GM19240 (cell line): ENCODE data around the gene TXNDC11.
"Not testable (repeated sequence)": the region's sequence is repeated elsewhere in the genome, so short reads cannot be mapped to it uniquely, and the experiment has no call there.

Experiments
- DNase-seq: peaks from one replicate; pipeline ENCODE4 v3.0.0; 2011; ENCODE audit warnings: low spot score; ENCODE audit not compliant: insufficient read length

Gene TXNDC11

DNA sequence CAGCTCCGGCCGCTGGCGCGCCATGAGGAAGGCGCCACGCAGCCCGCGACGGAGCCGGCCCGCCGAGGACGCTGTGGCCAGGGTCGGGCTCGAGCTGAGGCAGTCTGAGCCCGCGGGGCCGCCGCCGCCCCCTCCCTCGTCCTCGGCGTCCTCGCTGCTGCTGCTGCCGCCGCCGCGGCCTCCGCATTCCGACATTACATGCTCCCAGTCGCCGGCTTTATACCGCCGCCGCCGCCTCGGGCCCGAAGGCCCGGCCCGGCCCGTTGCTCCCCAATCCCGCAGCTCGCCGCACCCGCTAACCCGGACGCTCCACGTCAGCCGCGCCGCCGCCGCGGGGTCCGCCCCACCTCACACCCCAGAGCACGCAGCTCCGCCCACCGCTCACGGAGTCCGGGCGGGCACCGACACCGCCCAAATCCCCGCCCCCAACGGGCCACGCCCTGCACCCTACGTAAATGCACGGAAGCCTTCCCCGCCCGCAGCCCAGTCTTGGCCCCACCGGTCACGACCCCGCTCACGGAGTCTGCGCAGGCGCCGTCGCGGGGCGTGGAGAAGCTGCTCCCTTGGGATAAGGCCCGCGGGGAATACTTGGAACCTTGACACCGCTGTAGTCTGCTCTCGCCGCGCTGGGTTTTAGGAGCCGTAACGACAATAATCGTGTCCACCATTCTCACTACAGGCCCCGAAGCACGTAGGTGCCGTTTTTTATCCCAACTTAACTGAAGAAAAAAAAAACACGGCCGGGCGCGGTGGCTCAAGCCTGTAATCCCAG, at the start of gene TXNDC11:
TXNDC11 (minus strand) TSS at position 322 of the 772 bp plus-strand sequence; CDS start at position 195, 127 bp downstream.
- DNase-seq, result peak; percentile 59

DNA sequence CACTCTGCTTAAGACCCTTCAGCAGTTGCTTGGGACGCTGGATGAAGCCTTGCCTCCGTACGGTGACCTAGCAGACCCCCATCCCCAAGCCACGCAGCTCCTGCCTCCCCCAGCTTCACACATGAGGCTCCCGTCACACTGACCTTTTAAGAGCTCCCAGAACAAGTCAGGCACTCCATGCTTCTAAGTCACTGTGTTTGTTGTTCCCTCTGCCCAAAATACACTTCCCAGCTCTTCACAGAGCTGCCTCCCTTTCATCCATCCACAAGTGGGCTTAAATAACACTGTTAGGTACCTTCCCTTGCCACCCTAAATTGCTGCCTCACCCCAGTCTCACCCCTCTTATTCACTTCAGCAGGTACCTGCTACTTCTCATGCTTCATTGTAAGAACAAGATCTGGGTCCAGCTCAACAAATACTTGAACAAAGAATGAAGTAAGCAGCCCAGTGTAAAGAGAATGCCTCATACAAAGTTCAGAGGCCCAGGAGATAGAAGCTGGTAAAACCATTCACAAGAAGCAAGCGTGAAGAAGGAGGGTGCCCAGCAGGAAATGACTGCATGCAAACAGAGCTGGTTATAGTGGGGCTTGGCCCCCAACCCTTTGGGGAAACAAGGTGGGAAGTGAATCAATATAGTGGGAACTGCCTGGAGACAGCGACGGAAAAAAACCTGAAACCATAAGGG, 48.6 kb upstream of the TXNDC11 start:
- DNase-seq, result no peak

GRCh38 chr16:11788914-11789313, 46.3 kb upstream of the TXNDC11 start:
- no peak for DNase-seq

- DNase-seq, result not testable (repeated sequence)
Measured at GRCh38 chr16:11784980-11785599, 42.4 kb upstream of the TXNDC11 start.

DNA sequence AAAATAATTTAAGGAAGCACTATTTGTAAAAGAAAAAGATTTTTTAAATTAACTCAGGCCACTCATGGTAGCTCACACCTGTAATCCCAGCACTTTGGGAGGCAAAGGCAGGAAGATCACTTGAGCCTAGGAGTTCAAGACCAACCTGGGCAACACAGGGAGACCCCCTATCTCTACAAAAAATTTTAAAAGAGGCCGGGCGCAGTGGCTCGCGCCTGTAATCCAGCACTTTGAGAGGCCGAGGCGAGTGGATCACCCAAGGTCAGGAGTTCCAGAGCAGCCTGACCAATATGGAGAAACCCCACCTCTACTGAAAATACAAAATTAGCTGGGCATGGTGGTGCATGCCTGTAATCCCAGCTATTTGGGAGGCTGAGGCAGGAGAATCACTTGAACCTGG, 41.7 kb upstream of the TXNDC11 start:
- DNase-seq, result not testable (repeated sequence)

GRCh38 chr16:11784038-11784369, 41.3 kb upstream of the TXNDC11 start:
- DNase-seq, result no peak

GRCh38 chr16:11783319-11784037, 40.8 kb upstream of the TXNDC11 start:
- no peak for DNase-seq

- DNase-seq, result no peak
Measured at GRCh38 chr16:11781773-11782172, 39.1 kb upstream of the TXNDC11 start.

DNA sequence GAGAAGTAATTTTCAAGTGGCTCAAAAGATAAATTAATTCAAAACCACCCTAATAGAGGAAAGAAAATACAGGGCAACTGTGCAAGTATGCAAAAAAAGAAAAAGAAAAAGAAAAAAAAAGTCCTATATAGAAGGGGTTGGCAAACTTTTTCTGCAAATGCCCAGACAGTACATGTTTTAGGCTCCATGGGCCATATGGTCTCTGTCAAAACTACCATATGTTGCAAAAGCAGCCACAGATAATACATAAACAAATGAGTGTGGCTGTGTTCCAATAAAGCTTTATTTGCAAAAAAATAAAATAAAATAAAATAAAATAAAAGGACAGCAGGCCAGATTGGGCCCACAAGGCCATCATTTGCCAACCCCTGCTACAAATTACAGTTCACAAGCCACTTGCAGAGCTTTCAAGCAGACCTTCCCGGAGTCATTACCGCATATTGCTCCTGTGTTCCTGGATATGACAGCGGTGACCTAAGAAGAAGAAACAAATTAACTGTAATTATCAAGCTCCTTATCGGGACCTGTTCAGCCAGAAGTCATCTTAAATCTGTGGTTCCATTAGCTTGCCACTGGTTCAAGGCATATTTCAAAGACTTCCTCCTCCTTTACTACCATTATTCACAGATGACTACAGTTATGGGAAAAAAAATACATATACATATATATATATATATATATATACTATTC, 38.5 kb upstream of the TXNDC11 start:
- no peak for DNase-seq

DNA sequence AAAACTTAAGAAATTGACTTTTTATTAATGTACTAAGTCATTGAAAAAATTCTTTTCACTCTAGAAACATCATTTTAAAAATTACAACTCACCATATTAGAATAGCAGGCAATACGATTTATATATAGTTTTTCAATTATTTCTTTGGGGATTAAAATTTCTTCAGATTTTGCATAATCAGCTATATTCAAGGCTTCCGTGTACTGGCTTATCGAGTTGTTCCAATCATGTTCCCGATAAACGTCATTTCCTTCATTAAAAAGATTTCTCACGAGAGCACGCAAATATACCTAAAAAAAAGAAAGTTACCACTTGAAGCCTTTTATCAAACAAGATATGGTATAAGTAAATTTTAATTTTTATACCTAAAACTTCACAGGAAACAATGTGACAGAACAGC, 36.4 kb upstream of the TXNDC11 start:
- DNase-seq, result no peak

DNA sequence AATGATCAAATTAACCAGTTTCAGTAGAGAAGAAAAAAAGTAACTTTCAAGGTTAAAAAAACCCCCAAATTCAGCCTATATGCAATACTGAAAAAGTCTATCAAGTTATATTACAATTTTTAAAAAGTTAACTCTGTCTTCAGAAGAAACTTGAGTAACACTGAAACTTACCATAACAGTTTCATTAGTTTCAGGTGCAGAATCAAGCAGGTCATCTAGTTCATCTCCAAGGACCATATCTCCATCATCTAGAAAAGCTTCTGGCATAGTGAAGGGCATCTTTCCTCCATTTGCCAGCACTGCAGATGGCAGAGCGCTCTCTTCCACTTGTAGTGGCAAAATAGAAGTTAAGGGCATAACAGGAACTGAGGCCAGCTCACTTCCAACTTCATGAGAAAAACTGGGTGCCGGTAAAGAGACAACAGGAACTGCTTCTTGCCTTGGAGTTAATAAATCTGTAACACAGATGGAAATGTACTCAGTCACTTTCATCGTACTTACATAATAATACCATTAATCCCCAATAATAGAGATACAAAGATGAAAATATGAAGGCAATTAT, 31.5 kb upstream of the TXNDC11 start:
- no peak for DNase-seq

GRCh38 chr16:11768849-11769248, 26.2 kb upstream of the TXNDC11 start:
- no peak for DNase-seq

DNA sequence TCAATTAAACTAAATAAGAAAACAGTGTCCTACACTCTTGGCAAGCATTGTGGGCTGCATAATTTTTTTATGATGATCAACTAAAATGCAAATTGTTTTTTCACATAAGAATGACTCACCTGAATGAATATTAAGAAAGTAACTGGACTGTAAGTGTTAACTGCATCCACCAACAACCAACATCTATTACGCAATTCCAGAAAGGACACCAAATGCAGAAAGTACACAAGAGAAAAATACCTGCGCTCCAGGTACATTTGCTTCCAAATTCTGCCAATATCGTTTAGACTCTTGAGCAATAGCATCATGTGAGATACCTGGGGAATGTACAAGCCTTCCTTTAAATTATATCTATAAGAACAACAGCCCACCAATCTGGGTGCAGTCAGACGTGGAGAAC, 19.8 kb upstream of the TXNDC11 start:
- no peak for DNase-seq

DNA sequence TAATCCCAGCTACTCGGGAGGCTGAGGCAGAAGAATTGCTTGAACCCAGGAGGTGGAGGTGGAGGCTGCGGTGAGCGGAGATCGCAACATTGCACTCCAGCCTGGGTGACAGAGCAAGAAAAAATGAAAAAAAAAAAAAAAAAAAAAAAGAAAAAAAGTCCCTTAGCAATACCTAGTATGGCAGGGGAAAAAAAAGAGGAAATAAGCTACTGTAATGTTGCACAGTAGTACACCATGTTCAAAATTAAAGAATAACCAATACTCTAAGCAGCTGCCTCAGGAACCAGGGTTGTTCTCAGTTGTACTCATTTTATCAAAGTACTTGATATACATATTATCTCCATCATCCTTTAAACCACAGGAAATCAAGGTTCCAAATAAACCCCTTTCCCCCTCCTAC, 17.3 kb upstream of the TXNDC11 start:
- DNase-seq, result no peak

GRCh38 chr16:11759163-11759834, 16.6 kb upstream of the TXNDC11 start:
- no peak for DNase-seq

- DNase-seq, result no peak
Measured at GRCh38 chr16:11757671-11758545, 15.3 kb upstream of the TXNDC11 start.

DNA sequence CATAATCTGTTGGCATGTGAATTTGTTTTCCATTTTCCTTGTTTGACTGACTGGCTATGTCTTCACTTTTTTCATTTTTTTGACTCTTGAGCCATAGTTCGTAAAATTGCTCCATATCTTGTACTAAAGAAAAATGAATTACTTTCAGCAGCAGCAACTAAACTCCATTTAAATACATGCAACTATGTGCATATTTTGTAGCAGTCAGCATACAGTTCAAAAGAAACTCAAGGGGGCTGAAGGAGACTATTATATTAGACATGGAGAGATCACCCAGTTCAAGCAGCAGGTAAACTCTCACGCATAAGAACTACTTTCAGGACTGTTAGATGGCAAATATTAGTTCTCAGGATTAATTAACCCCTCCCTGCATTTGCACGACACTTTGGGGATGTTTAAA, 13.6 kb upstream of the TXNDC11 start:
- no peak for DNase-seq

DNA sequence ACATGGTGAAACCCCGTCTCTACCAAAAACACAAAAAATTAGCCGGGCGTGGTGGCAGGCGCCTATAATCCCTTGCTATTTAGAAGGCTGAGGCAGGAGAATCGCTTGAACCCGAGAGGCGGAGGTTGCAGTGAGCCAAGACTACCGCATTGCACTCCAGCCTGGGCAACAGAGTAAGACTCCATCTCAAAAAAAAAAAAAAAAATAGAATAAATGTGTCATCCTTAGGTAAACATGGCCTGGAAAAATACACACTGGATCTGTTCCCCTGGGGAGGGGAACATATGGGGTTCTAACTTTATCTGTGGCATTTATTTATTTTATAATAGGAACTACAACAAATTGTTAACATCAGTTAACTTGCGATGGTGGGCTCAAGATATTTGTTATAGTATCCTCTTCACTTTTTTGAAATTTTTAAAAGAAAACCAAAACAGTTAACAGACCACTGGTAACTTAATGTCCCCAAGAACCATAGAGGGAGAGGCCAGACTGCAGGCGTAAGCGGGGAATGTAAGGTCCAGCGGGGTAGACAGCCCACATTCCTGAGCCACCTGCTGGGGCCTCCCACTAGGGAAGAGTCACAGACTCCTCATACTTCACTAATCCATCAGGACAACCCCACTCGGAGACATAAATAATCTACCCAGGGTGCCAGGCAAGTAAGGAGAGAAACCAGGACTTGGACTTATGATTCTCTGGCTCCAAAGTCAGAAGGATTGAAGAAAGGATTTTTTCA, 12.5 kb upstream of the TXNDC11 start:
- no peak for DNase-seq

DNA sequence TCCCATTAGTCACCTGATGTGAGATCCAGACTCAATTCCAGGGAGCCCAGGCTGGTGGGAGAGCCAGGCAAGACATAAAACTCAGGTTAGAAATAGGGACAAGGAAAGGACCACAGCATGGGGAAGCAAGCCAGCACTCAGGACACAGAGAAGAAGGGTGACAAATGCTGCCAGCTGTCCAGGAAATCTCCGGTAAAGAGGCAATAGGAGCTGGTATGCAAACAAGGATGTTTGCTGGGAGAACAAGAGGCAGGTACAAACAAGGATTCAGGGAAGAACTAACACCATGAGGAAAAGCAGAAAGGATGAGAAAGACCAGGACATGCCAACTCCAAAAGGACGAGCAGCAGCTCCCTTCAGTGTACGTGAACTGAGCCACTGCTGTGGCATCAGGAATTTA, 10.2 kb upstream of the TXNDC11 start:
- no peak for DNase-seq
